Esophagus muscularis mucosa (tissue), 4 donors: Measurements from ENCODE around the gene VPS29. TPM values are rescaled to one million over a fixed set of nuclear protein-coding genes. Genes with fewer than 3 reads are reported as not detected.
A peak's percentile ranks its signal among the peaks of the same experiment; 100 is the strongest.

ENCODE experiments used
- DNase-seq: peaks from one replicate; pipeline ENCODE4 v3.0.0-alpha.2; 2017; ENCODE audit errors: extremely low spot score
- H3K27ac ChIP-seq, 4 donors: fragments of 200-600 bp; sonication (generic); replicated peaks in 1 of 4; 1 replicate in 3 of 4; 2 replicates in 1 of 4; pipeline ENCODE4 v1.5.1; 2016 to 2019; ENCODE audit warnings: mild to moderate bottlenecking in 1 of 4
- H3K27me3 ChIP-seq, 4 donors: fragments of 200-600 bp; sonication (generic); one replicate each; pipeline versions ENCODE4 v1.5.1 to v1.6.0; 2016 to 2019
- H3K36me3 ChIP-seq, 4 donors: fragments of 200-600 bp; sonication (generic); one replicate each; pipeline ENCODE4 v1.5.1; 2016 to 2019
- H3K4me1 ChIP-seq, 4 donors: fragments of 200-600 bp; sonication (generic); one replicate each; pipeline ENCODE4 v1.5.1; 2016 to 2019
- H3K4me3 ChIP-seq, 4 donors: fragments of 200-600 bp; sonication (generic); 1 replicate in 2 of 4; 2 replicates in 2 of 4; pipeline ENCODE4 v1.5.1; 2016 to 2019; ENCODE audit warnings: mild to moderate bottlenecking in 4 of 4, moderate library complexity in 1 of 4
- H3K9me3 ChIP-seq, 4 donors: fragments of 200-600 bp; sonication (generic); 1 replicate in 3 of 4; 2 replicates in 1 of 4; pipeline ENCODE4 v1.5.1; 2016 to 2019
- CTCF ChIP-seq, 3 experiments: fragments of 200-600 bp in 2 of 3; fragments of 450-650 bp in 1 of 3; sonication (generic) in 2 of 3; IDR thresholded peaks; one replicate each; pipeline ENCODE4 v1.5.1; 2017 to 2019; ENCODE audit warnings: antibody characterized with exemption in 3 of 3, mild to moderate bottlenecking in 2 of 3, moderate library complexity in 1 of 3
- EP300 ChIP-seq: sonication (generic); formaldehyde crosslinking; IDR thresholded peaks from one replicate; pipeline ENCODE4 v1.6.1; 2017; ENCODE audit warnings: antibody characterized with exemption
- POLR2A ChIP-seq: fragments of 450-650 bp; IDR thresholded peaks from one replicate; pipeline ENCODE4 v1.6.1; 2017; ENCODE audit warnings: antibody characterized with exemption, moderate library complexity, mild to moderate bottlenecking, low read depth
- POLR2AphosphoS5 ChIP-seq, 2 donors: sonication (generic); formaldehyde crosslinking; IDR thresholded peaks; one replicate each; pipeline ENCODE4 v1.6.1; 2017; ENCODE audit warnings: antibody characterized with exemption in 2 of 2
- WGBS: methylation state at CpG from one replicate; pipeline ENCODE4 v1.1.5; 2018; 5-methylcytosine and 5-hydroxymethylcytosine counted together
- intact Hi-C: fragments of 100-400 bp; cut with DNase I; formaldehyde crosslinking; loops from one replicate; pipeline ENCODE4 v1.15.1; 2023
- total RNA-seq, 4 donors: library from RNA; depleted of rRNA; stranded (reverse); fragments of >200 nt; gene quantifications; one replicate each; pipeline versions ENCODE4 v1.1.0 to v1.2.1, GENCODE V29; 2016

VPS29 gene
- total RNA-seq, 4 donors from 2014 or later = 126 to 166 (median 156) TPM

GRCh38 chr12:110534811-110535210, 32.9 kb upstream of the VPS29 start:
- DNase-seq = no peak
- H3K27ac ChIP-seq = peak overlapping the region; percentile 42 to 92 (median 89)
- peaks cover 59 to 95% (median 90%) of the 10 kb centered on the region in 4 donors for H3K4me1 ChIP-seq
- no peaks in the 10 kb centered on the region for H3K27me3 ChIP-seq
- peaks cover 0 to 58% (median 21%) of the 10 kb centered on the region in 4 donors for H3K36me3 ChIP-seq
- intact Hi-C loops = no loop called here
- no peak overlapping the region for H3K4me3 ChIP-seq
- H3K9me3 ChIP-seq = no peaks in the 10 kb centered on the region
- 46% methylated on average over 6 of the region's 6 CpGs for WGBS
- no peak for TF ChIP-seq EP300
- TF ChIP-seq CTCF (IDR thresholded peaks at IDR 0.05) = no peak
- TF ChIP-seq POLR2AphosphoS5 (IDR thresholded peaks at IDR 0.05) = no peak
- TF ChIP-seq POLR2A = no peak

- Histone ChIP-seq H3K27me3 (no peaks in the 10 kb centered on the region), H3K27ac (peak overlapping the region in 3 of 4 donors; percentile 12 to 92 (median 42)), H3K9me3 (no peaks in the 10 kb centered on the region), H3K4me3 (no peak overlapping the region), H3K4me1 (peaks cover 49 to 85% (median 82%) of the 10 kb centered on the region in 4 donors), H3K36me3 (peaks cover 0 to 52% (median 19%) of the 10 kb centered on the region in 4 donors)
- intact Hi-C loops = no loop called here
- no peak for DNase-seq
- TF ChIP-seq CTCF (IDR thresholded peaks at IDR 0.05) = no peak
- no peak for TF ChIP-seq EP300
- TF ChIP-seq POLR2AphosphoS5 (IDR thresholded peaks at IDR 0.05) = no peak
- no peak for TF ChIP-seq POLR2A
- 46% methylated on average over 6 of the region's 6 CpGs for WGBS
Observed at GRCh38 chr12:110533607-110534006, 31.7 kb upstream of the VPS29 start.

GRCh38 chr12:110532644-110533043, 30.7 kb upstream of the VPS29 start:
- Histone ChIP-seq H3K36me3 (peaks cover 0 to 42% (median 15%) of the 10 kb centered on the region in 4 donors), H3K27me3 (no peaks in the 10 kb centered on the region), H3K9me3 (no peaks in the 10 kb centered on the region), H3K27ac (peak overlapping the region; percentile 43 to 68 (median 61)), H3K4me3 (no peak overlapping the region), H3K4me1 (peaks cover 39 to 76% (median 73%) of the 10 kb centered on the region in 4 donors)
- intact Hi-C loops = no loop called here
- TF ChIP-seq POLR2AphosphoS5 (IDR thresholded peaks at IDR 0.05) = no peak
- no peak for TF ChIP-seq CTCF (IDR thresholded peaks at IDR 0.05)
- no peak for TF ChIP-seq EP300
- TF ChIP-seq POLR2A = no peak
- 62% methylated on average over 3 of the region's 3 CpGs for WGBS
- no peak for DNase-seq

GRCh38 chr12:110531741-110532333, 29.9 kb upstream of the VPS29 start:
- no peak for DNase-seq
- intact Hi-C loops = no loop called here
- Histone ChIP-seq H3K9me3 (no peaks in the 10 kb centered on the region), H3K4me1 (peaks cover 39 to 68% (median 65%) of the 10 kb centered on the region in 4 donors), H3K36me3 (peaks cover 0 to 34% (median 12%) of the 10 kb centered on the region in 4 donors), H3K27ac (peak overlapping the region; percentile 43 to 68 (median 61)), H3K27me3 (no peaks in the 10 kb centered on the region), H3K4me3 (no peak overlapping the region)
- TF ChIP-seq POLR2AphosphoS5 (IDR thresholded peaks at IDR 0.05) = no peak
- WGBS = 36% methylated on average over 2 of the region's 2 CpGs

- no peak for DNase-seq
- Histone ChIP-seq H3K4me1 (peaks cover 34 to 55% (median 52%) of the 10 kb centered on the region in 4 donors), H3K27ac (peak overlapping the region in 1 of 4 donors; percentile 68), H3K4me3 (no peak overlapping the region), H3K36me3 (peaks cover 0 to 21% (median 5%) of the 10 kb centered on the region in 4 donors), H3K9me3 (no peaks in the 10 kb centered on the region), H3K27me3 (no peaks in the 10 kb centered on the region)
- TF ChIP-seq POLR2A = no peak
- no peak for TF ChIP-seq CTCF (IDR thresholded peaks at IDR 0.05)
- no peak for TF ChIP-seq POLR2AphosphoS5 (IDR thresholded peaks at IDR 0.05)
- no peak for TF ChIP-seq EP300
- intact Hi-C loops = no loop called here
- WGBS = 32% methylated on average over 2 of the region's 2 CpGs
Observed at GRCh38 chr12:110530511-110530910, 28.6 kb upstream of the VPS29 start.
